Fibroblast of villous mesenchyme (primary cell): ENCODE data around the gene C1orf174. TPM values are rescaled to one million over a fixed set of nuclear protein-coding genes. Genes with fewer than 3 reads are reported as not detected.

Experiments
- DNase-seq: peaks from one replicate; pipeline ENCODE4 v3.0.0-alpha.2; 2010; ENCODE audit warnings: low read depth
- H3K4me3 ChIP-seq: 2 replicates; pipeline ENCODE4 v1.5.1; 2011; ENCODE audit warnings: low read depth, mild to moderate bottlenecking, low read length
- total RNA-seq: library from RNA; depleted of rRNA; stranded (reverse); fragments of >200 nt; gene quantifications from 2 replicates; pipeline ENCODE4 v1.2.3, GENCODE V29; 2012
- TF ChIP-seq, protein P1 (sequence below): IDR thresholded peaks from 2 replicates; pipeline ENCODE4 v1.5.1; 2012; ENCODE audit warnings: low read depth, mild to moderate bottlenecking, low read length; ENCODE audit not compliant: insufficient read depth

The C1orf174 gene
- total RNA-seq, 1 donor, result 31.1 TPM

DNA sequence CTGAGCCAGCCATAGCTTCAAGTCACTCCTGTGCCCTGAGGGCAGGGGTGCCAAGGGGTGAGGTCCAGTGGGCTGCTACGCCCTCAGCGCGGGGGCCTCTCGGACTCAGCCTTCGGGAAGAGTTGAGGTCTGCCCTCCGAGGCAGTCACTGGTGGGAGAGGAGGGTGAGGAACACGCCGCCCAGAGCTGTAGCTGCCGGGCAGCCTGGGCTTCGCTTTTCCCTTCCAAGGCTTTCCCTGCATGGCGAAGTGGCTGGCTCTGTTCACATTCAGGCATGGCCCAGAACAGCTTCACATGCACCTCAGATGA lies 43.0 kb upstream of the C1orf174 start:
- TF ChIP-seq, protein P1, sequence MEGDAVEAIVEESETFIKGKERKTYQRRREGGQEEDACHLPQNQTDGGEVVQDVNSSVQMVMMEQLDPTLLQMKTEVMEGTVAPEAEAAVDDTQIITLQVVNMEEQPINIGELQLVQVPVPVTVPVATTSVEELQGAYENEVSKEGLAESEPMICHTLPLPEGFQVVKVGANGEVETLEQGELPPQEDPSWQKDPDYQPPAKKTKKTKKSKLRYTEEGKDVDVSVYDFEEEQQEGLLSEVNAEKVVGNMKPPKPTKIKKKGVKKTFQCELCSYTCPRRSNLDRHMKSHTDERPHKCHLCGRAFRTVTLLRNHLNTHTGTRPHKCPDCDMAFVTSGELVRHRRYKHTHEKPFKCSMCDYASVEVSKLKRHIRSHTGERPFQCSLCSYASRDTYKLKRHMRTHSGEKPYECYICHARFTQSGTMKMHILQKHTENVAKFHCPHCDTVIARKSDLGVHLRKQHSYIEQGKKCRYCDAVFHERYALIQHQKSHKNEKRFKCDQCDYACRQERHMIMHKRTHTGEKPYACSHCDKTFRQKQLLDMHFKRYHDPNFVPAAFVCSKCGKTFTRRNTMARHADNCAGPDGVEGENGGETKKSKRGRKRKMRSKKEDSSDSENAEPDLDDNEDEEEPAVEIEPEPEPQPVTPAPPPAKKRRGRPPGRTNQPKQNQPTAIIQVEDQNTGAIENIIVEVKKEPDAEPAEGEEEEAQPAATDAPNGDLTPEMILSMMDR, result no peak
- H3K4me3 ChIP-seq, result no peak overlapping the region
- DNase-seq, result no peak

DNA sequence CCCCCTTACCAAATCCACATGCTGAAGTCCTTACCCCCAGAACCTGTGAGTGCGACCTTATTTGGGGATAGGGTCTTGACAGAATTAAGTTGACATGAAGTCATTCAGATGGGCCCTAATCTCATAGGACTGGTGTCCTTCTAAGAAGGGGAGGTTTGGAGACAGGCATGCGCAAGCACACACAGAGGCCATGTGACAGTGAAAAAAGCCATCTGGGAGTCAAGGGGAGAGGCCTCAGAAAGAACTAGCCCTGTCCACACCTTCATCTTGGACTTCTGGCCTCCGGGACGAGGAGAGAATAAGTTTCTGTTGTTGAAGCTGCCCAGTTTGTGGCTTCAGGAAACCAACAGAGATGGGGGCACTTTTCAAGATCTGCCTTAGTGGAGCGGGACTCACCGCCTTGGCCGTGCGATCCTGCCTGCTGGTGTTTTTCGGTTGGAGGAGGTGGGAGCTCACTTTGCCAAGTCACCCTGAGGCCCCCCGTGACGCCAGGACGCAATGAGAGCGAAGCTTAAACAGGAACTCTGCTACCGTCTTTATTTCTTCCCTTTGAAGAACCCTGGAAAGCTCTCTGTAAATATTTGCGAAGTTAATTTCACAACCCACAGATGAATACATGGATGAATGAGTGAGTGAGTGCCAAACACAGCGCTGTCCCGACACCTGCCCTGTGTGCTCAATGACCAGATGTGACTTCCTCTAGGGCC lies 42.5 kb upstream of the C1orf174 start:
- H3K4me3 ChIP-seq, result no peak overlapping the region
- DNase-seq, result no peak
- TF ChIP-seq, protein P1, result no peak

GRCh38 chr1:3940754-3941345 lies 40.8 kb upstream of the C1orf174 start:
- DNase-seq, result no peak
- no peak overlapping the region for H3K4me3 ChIP-seq
- TF ChIP-seq, protein P1, result no peak

- H3K4me3 ChIP-seq, result no peak overlapping the region
- DNase-seq, result no peak
- TF ChIP-seq, protein P1, result no peak
These were observed 40.1 kb upstream of the C1orf174 start for GRCh38 chr1:3940081-3940753.

DNA sequence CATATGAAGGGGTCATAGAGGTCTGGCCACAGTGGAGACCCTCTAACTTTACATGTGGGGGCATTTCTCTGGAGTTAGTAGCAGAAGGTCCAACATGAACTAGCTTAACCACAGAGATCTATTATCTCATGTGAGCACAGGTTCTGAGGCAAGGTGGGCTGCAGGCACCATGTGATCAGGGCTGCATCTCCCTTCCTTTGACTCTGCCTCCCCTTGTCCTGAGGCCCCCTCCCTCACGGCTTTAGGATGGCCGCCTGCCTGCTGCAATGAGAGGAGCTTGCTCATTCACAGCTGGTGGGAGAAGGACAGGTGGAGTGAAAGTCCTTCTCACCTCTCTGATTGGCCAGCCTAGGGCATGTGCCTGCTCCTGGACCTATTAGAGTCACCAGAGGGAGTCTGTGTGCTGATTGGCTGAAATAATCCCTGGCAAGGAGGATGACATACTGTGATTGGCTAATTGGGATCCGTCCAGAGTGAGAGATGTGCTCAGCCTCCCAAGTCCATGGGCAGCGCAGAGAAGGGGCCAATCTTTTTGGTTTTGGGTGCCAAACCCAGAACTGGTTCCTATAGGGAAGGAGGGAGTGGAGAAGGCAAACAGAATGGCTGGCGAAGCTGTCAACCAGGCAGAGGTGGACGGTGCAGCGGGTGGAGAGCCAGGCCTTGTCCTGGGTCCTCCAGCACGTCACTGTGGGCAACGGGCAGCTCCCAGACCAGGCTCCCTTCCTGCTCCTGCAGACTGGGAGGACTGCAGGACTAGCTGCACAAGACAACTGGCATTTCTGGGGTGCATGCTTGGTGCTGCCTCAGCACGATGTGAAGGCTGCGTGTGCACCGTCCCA lies 39.4 kb upstream of the C1orf174 start:
- TF ChIP-seq, protein P1, result no peak
- no peak overlapping the region for H3K4me3 ChIP-seq
- no peak for DNase-seq

GRCh38 chr1:3932156-3932919 lies 32.3 kb upstream of the C1orf174 start:
- DNase-seq, result no peak
- H3K4me3 ChIP-seq, result no peak overlapping the region
- TF ChIP-seq, protein P1, result no peak
